Right ventricle myocardium inferior (tissue), 1 donor: ENCODE results near the gene ZSWIM6. TPM values are rescaled to one million over a fixed set of nuclear protein-coding genes. Genes with fewer than 3 reads are reported as not detected.
A peak's percentile ranks its signal among the peaks of the same experiment; 100 is the strongest.
"Not testable (repeated sequence)": the region's sequence is repeated elsewhere in the genome, so short reads cannot be mapped to it uniquely, and the experiment has no call there.

ENCODE experiments used
- ATAC-seq: fragments of 200-7000 bp; cut with Tn5 transposase; one replicate; pipeline ENCODE4 v1.9.1; 2020; ENCODE audit warnings: mild to moderate bottlenecking, moderate library complexity
- DNase-seq: peaks from one replicate; pipeline ENCODE4 v3.0.0; 2021; ENCODE audit errors: missing footprints
- intact Hi-C: fragments of 100-400 bp; cut with DNase I; formaldehyde crosslinking; loops from one replicate; pipeline ENCODE4 v1.11.0; 2022
- total RNA-seq: library from RNA; stranded (reverse); fragmentation: NEBNext Ultra II Directional; extraction: Animal tissue kit (Norgen Biotek cat#: 25700); gene quantifications from one replicate; pipeline ENCODE4 v1.2.1, GENCODE V29; 2021
- donor health status: DM: no; HTN: yes; CAD: no; lungs with severe emphysema.

The ZSWIM6 gene
- total RNA-seq, 1 donor from 2014 or later: 8.1 TPM

DNA sequence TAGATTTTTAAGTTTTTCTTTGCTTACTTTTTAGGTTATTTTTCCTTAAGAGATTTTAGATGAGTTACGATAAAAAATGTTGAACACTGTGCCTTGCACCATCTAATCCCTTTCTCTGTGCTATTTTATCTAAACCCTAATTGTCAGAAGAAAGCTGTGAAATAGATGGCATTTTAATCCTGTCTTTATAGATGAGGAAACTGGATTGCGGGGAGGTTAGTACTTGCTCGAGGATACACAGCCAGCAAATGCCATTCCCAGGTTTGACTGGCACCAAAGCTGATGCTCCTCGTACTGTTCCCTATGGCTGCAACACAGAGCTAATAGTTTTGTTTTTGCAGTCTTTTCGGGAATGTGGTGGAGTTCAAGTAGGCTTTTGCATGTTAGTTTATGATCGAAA lies 82.7 kb downstream of the ZSWIM6 start:
- DNase-seq: no peak
- intact Hi-C loops: no loop called here
- ATAC-seq: no peak

DNA sequence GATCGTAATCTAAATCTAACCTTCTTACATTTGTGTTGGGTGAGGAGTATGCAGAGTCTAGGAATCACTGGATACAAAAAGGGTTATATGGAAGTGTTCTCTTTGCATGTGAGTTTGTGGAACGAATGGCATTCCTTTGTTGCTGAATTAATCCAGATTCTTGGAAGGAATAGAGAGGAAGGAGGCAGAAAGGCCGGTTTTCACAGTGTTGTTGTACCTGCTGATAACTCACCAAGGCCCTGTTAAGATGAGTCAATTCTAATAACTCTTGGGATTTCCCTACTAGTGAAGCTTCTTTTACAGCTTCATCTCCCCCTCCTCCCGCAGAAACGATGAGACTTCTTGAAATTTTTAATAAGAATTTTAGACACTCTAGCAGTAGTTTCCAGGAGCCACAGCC lies 84.0 kb downstream of the ZSWIM6 start:
- intact Hi-C loops: no loop called here
- ATAC-seq (no peak), DNase-seq (no peak)

DNA sequence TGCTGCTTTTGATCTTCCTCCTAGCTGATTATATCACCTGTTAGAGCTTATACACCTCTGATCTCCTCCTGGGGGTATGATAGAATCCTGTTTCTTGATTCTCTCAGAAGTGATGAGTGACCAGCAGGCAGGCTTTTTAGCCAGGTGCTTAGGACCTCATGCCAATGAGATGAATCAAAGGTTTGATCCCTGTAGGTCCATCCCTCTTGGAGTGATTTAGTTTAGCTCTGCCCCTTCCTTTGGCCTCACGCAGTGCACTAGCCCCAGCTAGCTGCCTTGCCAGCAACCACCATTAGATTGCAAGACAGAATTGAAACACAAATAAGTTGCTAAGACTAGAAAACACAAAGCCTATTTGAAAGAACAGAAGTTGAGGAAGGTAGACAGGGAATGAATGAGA lies 84.4 kb downstream of the ZSWIM6 start:
- intact Hi-C loops: no loop called here
- DNase-seq: peak; percentile 46
- no peak for ATAC-seq

DNA sequence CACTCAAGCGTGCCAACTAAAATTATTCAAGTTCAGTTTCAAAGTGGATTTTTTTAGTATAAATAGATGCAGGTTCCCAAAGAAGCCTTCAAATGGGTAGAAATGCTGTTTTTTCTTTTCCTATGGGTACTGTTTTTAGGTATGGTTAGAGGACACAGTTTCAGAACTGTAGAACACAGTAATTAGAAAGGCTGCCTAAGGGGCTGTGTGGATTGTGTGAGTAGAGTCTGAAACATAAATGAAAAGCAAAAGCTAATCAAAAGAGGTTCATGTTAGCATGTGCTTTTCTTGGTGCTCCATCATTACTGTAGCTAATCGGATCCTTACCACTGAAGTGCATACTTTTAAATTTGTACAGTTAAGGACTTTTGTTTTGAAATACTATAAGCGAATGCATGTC lies 85.3 kb downstream of the ZSWIM6 start:
- intact Hi-C loops: no loop called here
- DNase-seq: no peak
- no peak for ATAC-seq

DNA sequence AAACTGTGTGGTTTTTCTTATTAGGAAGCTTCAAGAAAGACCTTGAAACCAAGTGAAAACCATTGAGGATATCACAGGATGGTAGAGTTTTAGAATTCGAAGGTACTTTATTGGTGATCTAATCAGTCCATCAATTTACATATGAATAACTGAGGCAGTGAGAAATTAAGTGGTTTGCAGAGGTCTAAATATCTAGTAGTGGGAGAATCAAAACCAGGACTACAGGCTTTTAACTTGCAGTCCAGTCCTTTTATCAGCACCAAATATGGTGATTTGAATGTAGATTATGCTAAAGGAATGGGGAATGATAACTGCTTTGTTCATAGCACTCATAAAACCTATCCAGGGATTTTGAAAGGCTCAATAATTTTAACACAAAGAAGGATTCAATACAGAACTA lies 85.8 kb downstream of the ZSWIM6 start:
- ATAC-seq: no peak
- intact Hi-C loops: no loop called here

DNA sequence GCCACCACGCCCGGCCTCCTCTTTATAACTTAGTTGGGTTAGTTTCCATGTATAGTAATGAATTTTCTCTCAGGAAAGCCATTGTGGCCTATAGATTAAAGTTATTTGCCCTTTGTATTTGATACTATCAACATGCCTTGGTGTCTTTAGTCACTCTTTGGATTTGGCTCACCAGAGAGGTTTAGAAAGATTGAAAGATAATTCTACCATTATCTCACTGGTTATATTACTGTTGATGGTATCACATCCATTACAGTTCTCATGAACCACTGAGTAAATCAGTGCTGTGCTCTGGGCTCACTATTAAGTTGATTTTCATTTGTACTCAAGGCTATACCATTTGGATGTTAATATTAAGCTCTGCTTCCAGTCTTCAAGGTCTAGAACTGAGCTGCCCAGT lies 87.0 kb downstream of the ZSWIM6 start:
- intact Hi-C loops: no loop called here
- ATAC-seq: no peak
- DNase-seq: no peak

More for the DNA sequence above, 85.8 kb downstream of the ZSWIM6 start:
- DNase-seq: no peak

DNA sequence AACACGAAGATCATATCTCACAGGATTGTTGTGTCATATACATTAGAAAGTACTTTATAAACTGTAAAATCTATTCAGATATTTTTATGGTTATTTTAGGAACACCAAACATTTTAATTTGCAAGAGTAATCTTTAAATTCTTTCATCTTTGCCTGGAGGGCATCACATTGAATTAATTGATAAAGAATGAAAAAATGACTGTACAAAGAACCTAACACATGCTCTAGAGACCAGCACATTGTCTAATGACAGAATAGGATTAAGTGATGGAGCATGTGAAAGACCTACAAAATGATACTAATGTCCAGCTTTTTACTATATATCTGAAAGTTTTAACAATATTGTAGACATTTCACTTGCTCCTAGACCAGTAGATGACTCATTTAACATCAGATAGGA lies 88.0 kb downstream of the ZSWIM6 start:
- ATAC-seq (no peak), DNase-seq (no peak)
- intact Hi-C loops: no loop called here

DNA sequence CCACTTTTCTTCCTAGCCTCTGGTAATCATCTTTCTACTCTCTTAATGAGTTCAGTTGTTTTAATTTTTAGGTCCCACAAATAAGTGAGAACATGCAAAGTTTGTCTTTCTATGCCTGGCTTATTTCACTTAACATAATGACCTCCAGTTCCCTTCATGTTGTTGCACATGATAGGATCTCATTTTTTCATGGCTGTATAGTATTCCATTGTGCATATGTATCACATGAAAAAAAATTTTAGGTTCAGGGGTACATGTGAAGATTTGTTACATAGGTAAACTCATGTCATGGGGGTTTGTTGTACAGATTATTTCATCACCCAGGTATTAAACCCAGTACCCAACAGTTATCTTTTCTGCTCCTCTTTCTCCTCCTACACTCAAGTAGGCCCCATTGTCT lies 89.2 kb downstream of the ZSWIM6 start:
- DNase-seq, intact Hi-C loops: not testable (repeated sequence)

DNA sequence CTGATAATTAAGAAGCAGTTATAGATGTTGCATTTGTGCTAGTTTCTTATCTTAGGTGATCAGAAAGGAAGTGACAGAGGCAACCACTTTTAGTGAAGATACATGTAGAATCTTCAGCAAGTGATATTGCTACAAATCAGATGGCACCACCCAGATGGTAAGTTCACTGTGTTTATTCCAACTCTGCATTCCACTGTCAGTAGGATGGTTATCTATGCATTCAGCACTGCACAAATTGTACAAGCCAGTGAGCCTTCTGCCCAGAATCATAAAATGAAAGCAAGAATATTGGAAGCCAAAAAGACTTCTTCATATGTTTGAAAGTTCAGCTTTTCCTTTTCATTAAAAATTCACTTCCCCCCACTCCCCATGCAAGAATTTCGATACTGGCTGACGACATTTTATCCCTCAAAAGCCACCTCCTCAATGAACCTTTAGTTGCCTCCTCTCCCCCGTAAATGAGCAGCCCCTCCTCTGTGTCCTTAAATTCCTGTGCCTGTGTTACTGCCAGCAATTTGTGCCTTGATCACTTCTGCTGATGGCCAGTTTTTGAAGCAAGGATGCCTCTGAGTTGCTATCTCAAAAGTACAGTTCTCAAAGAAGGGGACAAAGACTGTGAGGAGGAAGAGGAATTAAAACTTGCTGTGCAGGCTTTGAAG lies 91.6 kb downstream of the ZSWIM6 start:
- ATAC-seq: no peak
- intact Hi-C loops: no loop called here
- DNase-seq: no peak

More for the DNA sequence above, 89.2 kb downstream of the ZSWIM6 start:
- ATAC-seq: not testable (repeated sequence)

DNA sequence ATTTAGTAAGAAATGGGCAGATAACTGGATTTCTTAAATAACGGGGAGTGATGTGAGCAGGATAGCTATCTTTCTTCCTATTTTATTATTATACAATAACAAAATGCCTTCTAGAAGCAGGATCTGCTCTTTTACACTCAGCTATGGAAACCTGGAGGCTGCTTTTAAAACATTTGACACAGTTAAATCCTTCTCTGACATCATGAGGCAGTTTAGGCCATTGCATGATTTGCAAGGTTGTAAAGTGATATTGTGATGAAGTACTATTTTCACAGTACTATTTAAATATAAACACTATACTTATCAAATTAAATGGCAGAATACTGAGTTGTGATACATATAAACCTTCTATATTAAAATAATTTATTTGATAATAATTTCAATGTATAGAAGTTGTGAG lies 93.9 kb downstream of the ZSWIM6 start:
- intact Hi-C loops: no loop called here
- ATAC-seq (no peak), DNase-seq (no peak)

DNA sequence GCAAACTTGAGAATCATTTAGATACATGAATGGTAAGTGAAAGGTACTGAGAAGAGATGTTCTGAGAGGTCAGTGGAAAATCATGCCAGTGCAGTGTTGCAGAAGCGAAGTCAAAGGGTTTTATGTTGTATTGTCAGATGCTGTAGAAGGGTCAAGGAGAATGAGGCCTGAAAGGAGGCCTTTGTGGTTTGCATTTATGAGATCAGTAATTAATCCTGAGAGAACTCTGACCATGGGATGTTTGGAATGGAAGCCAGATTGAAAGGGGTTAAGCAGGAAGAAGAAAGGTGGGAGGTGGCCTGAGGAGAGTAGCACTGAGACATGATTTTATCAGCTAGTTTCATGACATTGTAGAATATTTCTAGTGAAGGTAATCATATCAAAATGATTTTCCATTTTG lies 97.8 kb downstream of the ZSWIM6 start:
- ATAC-seq: no peak
- intact Hi-C loops: no loop called here
- no peak for DNase-seq

DNA sequence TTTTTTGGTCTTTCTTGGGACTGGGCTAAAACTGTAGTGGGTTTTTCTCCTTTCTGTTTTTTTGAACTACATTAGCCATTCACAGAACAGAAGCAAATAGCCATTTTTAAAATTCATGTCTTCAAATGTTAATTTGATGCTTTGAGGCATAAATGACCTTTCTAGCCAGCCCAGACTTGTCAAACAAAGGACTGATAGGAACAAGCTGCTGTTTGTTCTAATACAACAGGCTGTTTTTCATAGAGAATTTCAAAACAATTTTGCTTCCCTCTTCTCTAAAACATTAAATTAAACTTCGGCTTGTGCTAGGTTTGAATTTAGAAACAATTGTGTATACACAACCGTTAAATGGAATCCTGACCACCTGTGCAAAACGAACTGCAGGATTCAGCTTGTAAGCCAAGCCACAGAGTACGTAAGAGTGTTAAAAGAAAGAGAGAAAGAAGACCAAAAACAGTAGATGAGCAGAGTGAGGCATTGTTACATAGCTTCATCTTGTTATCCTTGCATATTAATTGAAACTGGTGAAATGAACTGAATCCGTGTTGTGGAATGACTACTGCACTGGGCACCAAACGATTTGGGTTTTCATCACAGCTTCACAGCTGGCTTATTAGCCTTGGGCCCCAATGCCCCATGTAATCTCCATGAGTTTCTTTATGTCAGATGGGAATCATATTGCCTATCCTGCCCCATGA lies 100.0 kb downstream of the ZSWIM6 start:
- intact Hi-C loops: no loop called here
- ATAC-seq: no peak
- DNase-seq: no peak

DNA sequence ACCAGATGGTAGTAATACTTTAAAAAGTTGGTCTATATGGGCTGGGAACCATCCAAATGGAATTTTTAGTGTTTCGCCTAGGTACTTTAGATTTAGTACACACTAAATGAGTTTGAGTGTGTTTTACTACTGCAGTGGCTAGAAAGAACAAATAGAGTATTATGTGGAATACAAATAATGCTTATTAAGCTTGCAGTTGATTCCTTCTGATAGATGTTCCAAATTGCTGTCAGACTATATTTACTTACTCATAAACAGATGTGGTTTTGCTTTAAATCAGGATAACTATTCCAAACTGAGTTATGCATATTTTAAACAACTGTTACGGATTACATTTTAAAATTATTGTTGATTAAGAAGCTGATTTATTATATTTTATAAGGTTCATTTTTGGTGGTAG lies 103.3 kb downstream of the ZSWIM6 start:
- intact Hi-C loops: no loop called here
- ATAC-seq (no peak), DNase-seq (no peak)

DNA sequence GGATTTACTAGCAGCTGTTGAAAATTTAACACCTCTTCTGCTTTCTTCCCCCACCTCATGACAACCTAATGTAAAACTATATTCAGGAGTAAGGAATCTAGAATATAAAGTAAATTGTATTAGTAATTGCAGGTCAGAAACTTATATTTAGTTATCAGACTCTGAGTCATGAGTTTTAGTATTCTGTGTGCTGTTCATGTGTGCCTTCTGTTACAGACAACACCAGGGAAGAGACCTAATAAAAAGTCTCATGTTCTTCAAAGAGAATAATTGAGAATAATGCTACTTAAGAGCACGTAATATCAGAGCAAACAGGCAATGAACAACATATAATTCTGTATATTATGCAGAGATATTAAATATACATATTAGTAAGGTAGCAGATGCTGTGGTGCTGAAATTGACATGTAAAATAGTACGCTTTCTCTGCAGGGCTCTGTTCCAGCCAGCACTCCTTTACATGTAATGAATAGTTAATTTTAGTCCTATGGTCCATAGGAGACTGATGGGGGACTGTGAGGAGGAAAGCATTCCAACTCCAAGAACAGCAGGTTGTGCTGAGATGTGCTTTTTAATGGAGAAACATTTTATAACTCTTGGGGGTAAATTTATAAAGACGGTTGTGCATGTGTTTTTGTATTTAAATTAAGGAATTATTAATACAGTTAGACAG lies 106.4 kb downstream of the ZSWIM6 start:
- DNase-seq: no peak
- ATAC-seq: no peak
- intact Hi-C loops: no loop called here

DNA sequence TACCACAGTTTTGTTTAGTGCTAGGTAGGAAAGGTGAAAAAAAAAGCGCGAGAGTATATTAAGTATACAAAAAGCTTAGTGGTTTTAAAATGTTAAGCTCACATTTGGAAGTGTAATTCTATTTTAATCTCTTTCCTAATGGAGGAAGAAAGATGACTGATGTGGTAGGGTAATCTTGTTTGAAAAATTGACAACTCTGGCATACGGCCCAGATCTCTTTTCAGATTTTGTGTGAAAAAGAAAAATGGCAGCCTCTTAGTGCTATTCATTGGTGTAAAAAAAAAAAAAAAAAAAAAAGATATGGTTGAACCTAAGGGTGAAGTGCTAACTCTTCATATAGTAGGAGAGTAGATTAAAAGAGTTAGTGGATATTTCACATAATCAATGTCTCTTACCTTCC lies 108.0 kb downstream of the ZSWIM6 start:
- intact Hi-C loops: no loop called here
- DNase-seq: no peak
- no peak for ATAC-seq

DNA sequence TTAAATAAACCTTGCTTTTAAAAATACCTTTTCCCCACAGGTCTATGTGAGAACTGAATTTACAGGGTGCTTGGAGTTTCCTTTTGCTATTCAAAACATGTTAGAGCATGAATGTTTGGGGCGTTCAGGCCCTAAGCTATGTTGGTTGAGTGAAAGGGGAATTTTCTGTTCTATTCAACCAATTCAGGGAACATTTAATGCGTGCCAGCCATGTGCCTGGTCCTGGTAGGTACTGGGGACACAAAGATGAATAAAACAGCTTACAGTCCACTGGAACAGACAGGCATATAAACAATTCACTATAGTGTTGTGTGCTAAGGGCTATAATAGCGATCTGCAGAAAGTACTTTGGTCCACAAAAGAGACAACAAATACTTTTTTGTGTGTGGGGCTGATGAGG lies 108.5 kb downstream of the ZSWIM6 start:
- ATAC-seq (no peak), DNase-seq (no peak)
- intact Hi-C loops: no loop called here

DNA sequence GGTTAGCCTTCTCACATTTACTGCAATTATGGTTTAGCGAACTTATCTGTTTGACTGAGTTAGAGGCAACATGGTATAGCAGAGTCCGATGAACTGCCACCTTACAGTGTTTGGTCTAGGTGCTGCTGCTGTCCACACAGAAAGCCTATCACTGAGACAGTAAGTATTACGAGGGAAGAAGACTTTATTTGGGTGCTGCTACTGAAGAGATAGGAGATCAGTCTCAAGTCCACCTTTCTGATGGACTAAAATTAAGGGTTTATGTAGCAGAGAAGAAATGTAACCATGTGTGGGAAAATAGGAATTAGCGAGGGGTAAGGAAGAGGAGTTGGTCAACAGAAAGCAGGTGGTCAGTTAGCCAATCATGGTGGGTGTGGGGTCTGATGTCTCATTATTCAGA lies 109.7 kb downstream of the ZSWIM6 start:
- no peak for DNase-seq
- intact Hi-C loops: no loop called here
- ATAC-seq: no peak

DNA sequence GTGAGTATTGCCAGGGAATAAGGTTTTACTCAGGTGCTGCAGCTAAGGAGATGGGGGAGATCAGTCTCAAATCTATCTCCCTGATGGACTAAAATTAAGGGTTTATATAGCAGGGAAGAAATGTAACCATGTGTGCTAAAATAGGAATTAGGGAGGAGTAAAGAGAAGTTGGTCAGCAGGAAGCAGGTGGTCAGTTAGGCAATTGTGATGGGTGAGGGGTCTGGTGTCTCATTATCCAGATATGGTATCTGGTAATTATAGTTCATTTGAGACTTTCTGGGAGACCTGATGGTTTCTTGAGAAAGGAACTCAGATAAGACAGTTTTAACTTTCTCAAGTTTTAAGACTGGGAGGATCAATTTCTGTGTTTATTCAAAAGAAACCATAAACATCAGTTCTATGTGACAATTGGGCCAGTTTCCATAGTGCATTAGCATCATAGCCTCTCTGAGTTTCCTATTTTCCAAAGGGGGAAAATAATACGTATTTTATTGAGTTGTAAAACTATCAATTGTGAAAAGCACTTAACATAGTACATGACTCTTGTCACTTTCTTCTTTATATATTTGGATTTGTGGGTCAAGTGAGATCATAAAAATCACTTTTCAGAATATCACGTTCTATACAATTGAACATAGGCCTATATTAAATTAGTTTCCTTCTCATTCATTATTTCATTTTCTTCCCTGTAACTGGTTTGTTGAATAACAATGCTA lies 115.9 kb downstream of the ZSWIM6 start:
- DNase-seq (no peak), ATAC-seq (no peak)
- intact Hi-C loops: no loop called here

DNA sequence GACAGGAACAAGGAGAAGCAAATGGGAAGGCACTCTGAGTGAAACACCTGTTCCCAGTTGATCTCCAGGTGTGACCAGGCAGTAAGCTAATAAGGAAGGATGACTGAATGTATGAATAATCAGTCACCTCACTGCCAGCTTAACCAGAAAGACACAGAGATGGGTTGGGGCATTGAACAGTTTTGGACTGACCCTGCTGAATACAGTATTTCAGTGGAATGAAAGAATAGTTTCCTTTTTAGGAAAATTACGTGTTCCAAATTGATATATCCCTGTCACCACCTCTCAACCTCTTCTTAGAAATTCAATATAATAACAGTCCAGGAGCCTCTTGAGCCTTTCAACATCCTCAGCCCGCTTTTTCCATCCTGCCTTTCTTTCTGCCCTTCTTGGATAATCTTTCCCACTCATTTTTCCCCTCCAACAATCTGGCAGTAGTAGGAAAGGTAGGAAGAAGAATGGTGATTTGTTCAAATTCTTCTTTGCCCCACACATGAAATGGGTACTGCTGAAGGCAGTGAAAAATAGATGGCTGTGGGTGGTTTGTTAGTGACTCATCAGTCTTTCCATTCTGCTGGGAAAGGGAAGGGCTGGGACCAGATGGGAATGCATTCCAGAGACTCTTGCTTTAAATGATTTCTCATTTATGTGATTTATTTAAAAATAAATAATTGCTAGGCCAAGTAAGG lies 117.9 kb downstream of the ZSWIM6 start:
- peak; percentile 59 for ATAC-seq
- intact Hi-C loops: no loop called here
- no peak for DNase-seq
